ENCODE measurements around the gene BRD9.
"Not testable (repeated sequence)": the region's sequence is repeated elsewhere in the genome, so short reads cannot be mapped to it uniquely, and the experiment has no call there.

The BRD9 gene

GRCh38 chr5:916441-917293 lies 24.1 kb upstream of the BRD9 start:
- H3K4me3 ChIP-seq (ENCODE audit: low read length): no peak overlapping the region
- H2AFZ ChIP-seq (ENCODE audit: low read depth, low read length): no peak overlapping the region
- H3K4me2 ChIP-seq (ENCODE audit: low read length): no peak overlapping the region
- no peak for TF ChIP-seq CTCF (IDR thresholded peaks at IDR 0.05; ENCODE audit: low read depth, low read length)
- no peak for TF ChIP-seq EZH2phosphoT487 (IDR thresholded peaks at IDR 0.05; ENCODE audit: low read depth)
- no peaks in the 10 kb centered on the region for H3K4me1 ChIP-seq (ENCODE audit: low read length)
- no peak overlapping the region for H3K9ac ChIP-seq (ENCODE audit: low read length)
- H3K27ac ChIP-seq (ENCODE audit: low read length): no peak overlapping the region
- H4K20me1 ChIP-seq (ENCODE audit: insufficient read depth, low read length): no peaks in the 10 kb centered on the region
- no peaks in the 10 kb centered on the region for H3K27me3 ChIP-seq (ENCODE audit: low read depth, low read length)
- no peaks in the 10 kb centered on the region for H3K79me2 ChIP-seq (ENCODE audit: low read length)
- H3K9me3 ChIP-seq (ENCODE audit: insufficient read depth, low read length): no peaks in the 10 kb centered on the region
- H3K36me3 ChIP-seq (replicated peaks; ENCODE audit: low read depth, low read length): peaks cover 6% of the 10 kb centered on the region

GRCh38 chr5:915946-916345 lies 23.3 kb upstream of the BRD9 start:
- Histone ChIP-seq H3K36me3 (replicated peaks; ENCODE audit: low read depth, low read length) (peaks cover 6% of the 10 kb centered on the region), H3K9me3 (ENCODE audit: insufficient read depth, low read length) (no peaks in the 10 kb centered on the region), H3K4me2 (ENCODE audit: low read length) (no peak overlapping the region), H3K27me3 (ENCODE audit: low read depth, low read length) (no peaks in the 10 kb centered on the region), H3K27ac (ENCODE audit: low read length) (no peak overlapping the region), H2AFZ (ENCODE audit: low read depth, low read length) (no peak overlapping the region), H3K4me3 (ENCODE audit: low read length) (no peak overlapping the region), H3K9ac (ENCODE audit: low read length) (no peak overlapping the region), H3K4me1 (ENCODE audit: low read length) (no peaks in the 10 kb centered on the region), H4K20me1 (ENCODE audit: insufficient read depth, low read length) (no peaks in the 10 kb centered on the region), H3K79me2 (ENCODE audit: low read length) (no peaks in the 10 kb centered on the region)
- TF ChIP-seq CTCF (IDR thresholded peaks at IDR 0.05; ENCODE audit: low read depth, low read length) (no peak), EZH2phosphoT487 (IDR thresholded peaks at IDR 0.05; ENCODE audit: low read depth) (no peak)

GRCh38 chr5:915346-915745 lies 22.7 kb upstream of the BRD9 start:
- not testable (repeated sequence) for H3K36me3 ChIP-seq (replicated peaks; ENCODE audit: low read depth, low read length); H3K79me2 ChIP-seq (ENCODE audit: low read length)

GRCh38 chr5:914612-915011 lies 22.0 kb upstream of the BRD9 start:
- Histone ChIP-seq H3K9me3 (ENCODE audit: insufficient read depth, low read length) (no peaks in the 10 kb centered on the region), H3K36me3 (replicated peaks; ENCODE audit: low read depth, low read length) (peaks cover 6% of the 10 kb centered on the region), H3K27me3 (ENCODE audit: low read depth, low read length) (no peaks in the 10 kb centered on the region), H3K27ac (ENCODE audit: low read length) (no peak overlapping the region), H2AFZ (ENCODE audit: low read depth, low read length) (no peak overlapping the region), H3K4me3 (ENCODE audit: low read length) (no peak overlapping the region), H4K20me1 (ENCODE audit: insufficient read depth, low read length) (no peaks in the 10 kb centered on the region), H3K79me2 (ENCODE audit: low read length) (no peaks in the 10 kb centered on the region), H3K9ac (ENCODE audit: low read length) (no peak overlapping the region), H3K4me2 (ENCODE audit: low read length) (no peak overlapping the region), H3K4me1 (ENCODE audit: low read length) (no peaks in the 10 kb centered on the region)
- TF ChIP-seq CTCF (IDR thresholded peaks at IDR 0.05; ENCODE audit: low read depth, low read length): no peak
- TF ChIP-seq EZH2phosphoT487 (IDR thresholded peaks at IDR 0.05; ENCODE audit: low read depth): no peak

More at GRCh38 chr5:915346-915745, 22.7 kb upstream of the BRD9 start:
- not testable (repeated sequence) for H4K20me1 ChIP-seq (ENCODE audit: insufficient read depth, low read length); H3K27me3 ChIP-seq (ENCODE audit: low read depth, low read length); H3K4me3 ChIP-seq (ENCODE audit: low read length); H3K27ac ChIP-seq (ENCODE audit: low read length); H3K9ac ChIP-seq (ENCODE audit: low read length); H3K4me2 ChIP-seq (ENCODE audit: low read length); H2AFZ ChIP-seq (ENCODE audit: low read depth, low read length); H3K4me1 ChIP-seq (ENCODE audit: low read length); H3K9me3 ChIP-seq (ENCODE audit: insufficient read depth, low read length)
